CD14-positive monocyte (primary cell): ENCODE results near the gene GNAZ. TPM values are rescaled to one million over a fixed set of nuclear protein-coding genes. Genes with fewer than 3 reads are reported as not detected.
"Not testable (repeated sequence)": the region's sequence is repeated elsewhere in the genome, so short reads cannot be mapped to it uniquely, and the experiment has no call there.

ENCODE experiments used
- DNase-seq, 3 donors: peaks; one replicate each; pipeline ENCODE4 v3.0.0-alpha.2; 2011 to 2022
- H2AFZ ChIP-seq: 2 replicates; pipeline ENCODE4 v1.6.0; 2012; ENCODE audit warnings: mild to moderate bottlenecking, low read depth, low read length, inconsistent platforms; ENCODE audit not compliant: insufficient read depth, poor library complexity, severe bottlenecking
- H3K27ac ChIP-seq, 2 donors: 1 replicate in 1 of 2; 2 replicates in 1 of 2; pipeline ENCODE4 v1.5.1; 2012 to 2013; ENCODE audit warnings: low read length in 2 of 2, control low read depth in 1 of 2, inconsistent platforms in 1 of 2, low read depth in 1 of 2, mild to moderate bottlenecking in 1 of 2
- H3K27me3 ChIP-seq, 2 donors: one replicate each; pipeline versions ENCODE4 v1.6.0 to v1.6.1; 2011 to 2013; ENCODE audit warnings: low read length in 2 of 2; ENCODE audit not compliant: control insufficient read depth in 2 of 2, insufficient read depth in 2 of 2
- H3K36me3 ChIP-seq, 2 donors: replicated peaks in 1 of 2; 1 replicate in 1 of 2; 2 replicates in 1 of 2; pipeline versions ENCODE4 v1.5.1 to v1.6.1; 2012 to 2013; ENCODE audit warnings: low read length in 2 of 2, control low read depth in 1 of 2, inconsistent platforms in 1 of 2, mild to moderate bottlenecking in 1 of 2; ENCODE audit not compliant: insufficient read depth in 2 of 2, control insufficient read depth in 1 of 2
- H3K4me1 ChIP-seq, 2 donors: 1 replicate in 1 of 2; 2 replicates in 1 of 2; pipeline versions ENCODE4 v1.5.1 to v1.6.1; 2012 to 2013; ENCODE audit warnings: low read length in 2 of 2, control low read depth in 1 of 2, inconsistent platforms in 1 of 2, mild to moderate bottlenecking in 1 of 2, moderate library complexity in 1 of 2; ENCODE audit not compliant: insufficient read depth in 2 of 2, control insufficient read depth in 1 of 2
- H3K4me2 ChIP-seq: replicated peaks from 2 replicates; pipeline ENCODE3; 2012; ENCODE audit warnings: low read length, moderate library complexity, mild to moderate bottlenecking; ENCODE audit not compliant: poor library complexity, severe bottlenecking; ENCODE audit errors: extremely low read depth
- H3K4me3 ChIP-seq, 3 experiments: fragments of 200-600 bp in 1 of 3; sonication (generic) in 1 of 3; replicated peaks in 1 of 3; 1 replicate in 2 of 3; 2 replicates in 1 of 3; pipeline ENCODE4 v1.5.1; 2011 to 2013; ENCODE audit warnings: low read length in 3 of 3, mild to moderate bottlenecking in 3 of 3, control low read depth in 2 of 3, low read depth in 2 of 3, inconsistent platforms in 1 of 3, moderate library complexity in 1 of 3
- H3K79me2 ChIP-seq: 2 replicates; pipeline ENCODE4 v1.6.0; 2012; ENCODE audit warnings: mild to moderate bottlenecking, control low read depth, inconsistent platforms, low read length, moderate library complexity; ENCODE audit not compliant: insufficient read depth
- H3K9ac ChIP-seq: 2 replicates; pipeline ENCODE4 v1.6.0; 2017; ENCODE audit warnings: low read length, mild to moderate bottlenecking; ENCODE audit not compliant: insufficient read depth, poor library complexity, severe bottlenecking
- H3K9me3 ChIP-seq, 2 donors: replicated peaks in 1 of 2; 1 replicate in 1 of 2; 2 replicates in 1 of 2; pipeline versions ENCODE4 v1.5.1 to v1.6.1; 2012 to 2013; ENCODE audit warnings: low read length in 2 of 2, control low read depth in 1 of 2; ENCODE audit not compliant: control insufficient read depth in 1 of 2, insufficient read depth in 1 of 2
- H4K20me1 ChIP-seq: 2 replicates; pipeline ENCODE4 v1.6.0; 2012; ENCODE audit warnings: mild to moderate bottlenecking, low read length, control low read depth, moderate library complexity; ENCODE audit not compliant: insufficient read depth
- H3K27ac Mint-ChIP-seq, 7 donors: one replicate each; pipeline ENCODE4 v1.8.0; 2020; ENCODE audit warnings: mild to moderate bottlenecking in 7 of 7, mixed read lengths in 7 of 7, moderate library complexity in 6 of 7, inconsistent platforms in 2 of 7
- H3K27me3 Mint-ChIP-seq, 3 donors: one replicate each; pipeline ENCODE4 v1.8.0; 2021 to 2022; ENCODE audit warnings: low read depth in 3 of 3, mild to moderate bottlenecking in 3 of 3, mixed read lengths in 3 of 3, moderate library complexity in 3 of 3, inconsistent platforms in 1 of 3
- H3K36me3 Mint-ChIP-seq, 2 donors: one replicate each; pipeline ENCODE4 v1.8.0; 2020; ENCODE audit warnings: mixed read lengths in 2 of 2, inconsistent platforms in 1 of 2, mild to moderate bottlenecking in 1 of 2
- H3K4me1 Mint-ChIP-seq: one replicate; pipeline ENCODE4 v1.8.0; 2020; ENCODE audit warnings: mild to moderate bottlenecking, mixed read lengths
- H3K4me3 Mint-ChIP-seq, 2 donors: one replicate each; pipeline ENCODE4 v1.8.0; 2020; ENCODE audit warnings: mild to moderate bottlenecking in 2 of 2, mixed read lengths in 2 of 2, moderate library complexity in 1 of 2
- H3K9me3 Mint-ChIP-seq, 7 donors: one replicate each; pipeline ENCODE4 v1.8.0; 2020 to 2022; ENCODE audit warnings: mixed read lengths in 7 of 7, mild to moderate bottlenecking in 6 of 7, moderate library complexity in 6 of 7, inconsistent platforms in 2 of 7
- CTCF ChIP-seq: fragments of 200-600 bp; IDR thresholded peaks from one replicate; pipeline ENCODE4 v1.8.0; 2022; ENCODE audit warnings: antibody characterized with exemption, mild to moderate bottlenecking
- WGBS: methylation state at CpG from one replicate; pipeline ENCODE4 v1.1.5; 2013; ENCODE audit warnings: missing lambda C conversion rate; ENCODE audit not compliant: insufficient coverage; 5-methylcytosine and 5-hydroxymethylcytosine counted together
- intact Hi-C, 2 donors: fragments of 100-400 bp; cut with micrococcal nuclease; formaldehyde crosslinking; loops; one replicate each; pipeline versions ENCODE4 v1.15.0 to v1.15.1; 2023
- polyA plus RNA-seq, 3 donors: library from polyadenylated mRNA; depleted of rRNA in 1 of 3; unstranded in 2 of 3; stranded (reverse) in 1 of 3; fragments of 300-500 nt in 2 of 3; fragments of >200 nt in 1 of 3; fragmentation: Illumina TruSeq in 2 of 3; gene quantifications; 1 replicate in 2 of 3; 2 replicates in 1 of 3; pipeline ENCODE4 v1.2.3, GENCODE V29; 2012 to 2021

GNAZ gene
- polyA plus RNA-seq, 3 donors, result 0.04 to 0.05 TPM; not detected in 1

GRCh38 chr22:23047265-23047664 lies 23.1 kb upstream of the GNAZ start:
- no peak for TF ChIP-seq CTCF
- Histone ChIP-seq H3K4me2 (no peak overlapping the region), H2AFZ (no peak overlapping the region), H3K36me3 (no peaks in the 10 kb centered on the region), H3K27me3 (peaks cover 0 to 7% of the 10 kb centered on the region in 2 donors), H3K4me3 (no peak overlapping the region), H3K27ac (no peak overlapping the region), H3K4me1 (no peaks in the 10 kb centered on the region), H3K79me2 (no peaks in the 10 kb centered on the region), H4K20me1 (no peaks in the 10 kb centered on the region), H3K9me3 (peaks cover 13 to 20% of the 10 kb centered on the region in 2 donors), H3K9ac (no peak overlapping the region)
- no peak overlapping the region for H3K4me3 Mint-ChIP-seq
- H3K36me3 Mint-ChIP-seq, result no peaks in the 10 kb centered on the region
- peaks cover 10 to 26% (median 21%) of the 10 kb centered on the region in 7 donors for H3K9me3 Mint-ChIP-seq
- H3K4me1 Mint-ChIP-seq, result no peaks in the 10 kb centered on the region
- intact Hi-C loops, result no loop called here
- peaks cover 7 to 14% (median 7%) of the 10 kb centered on the region in 3 donors for H3K27me3 Mint-ChIP-seq
- 93% methylated on average over 5 of the region's 8 CpGs for WGBS
- no peak overlapping the region for H3K27ac Mint-ChIP-seq
- no peak for DNase-seq

GRCh38 chr22:23047742-23048141 lies 22.6 kb upstream of the GNAZ start:
- no peaks in the 10 kb centered on the region for H3K36me3 Mint-ChIP-seq
- no peak for TF ChIP-seq CTCF
- intact Hi-C loops, result no loop called here

GRCh38 chr22:23050546-23050945 lies 19.8 kb upstream of the GNAZ start:
- H3K9ac ChIP-seq, H3K4me3 Mint-ChIP-seq, H3K36me3 Mint-ChIP-seq, H3K79me2 ChIP-seq, H3K4me2 ChIP-seq, H3K27ac ChIP-seq, H4K20me1 ChIP-seq, H3K4me1 ChIP-seq, intact Hi-C loops, DNase-seq, H3K36me3 ChIP-seq, H2AFZ ChIP-seq, H3K4me1 Mint-ChIP-seq, H3K27me3 ChIP-seq, H3K27ac Mint-ChIP-seq, H3K4me3 ChIP-seq: not testable (repeated sequence)
- WGBS, result no CpG with 5 or more reads among the region's 1 CpG
- peaks cover 10 to 25% (median 20%) of the 10 kb centered on the region in 7 donors for H3K9me3 Mint-ChIP-seq
- H3K27me3 Mint-ChIP-seq, result peaks cover 6 to 15% (median 9%) of the 10 kb centered on the region in 3 donors
- peaks cover 13 to 21% of the 10 kb centered on the region in 2 donors for H3K9me3 ChIP-seq

More at GRCh38 chr22:23047742-23048141, 22.6 kb upstream of the GNAZ start:
- Histone ChIP-seq H3K36me3 (no peaks in the 10 kb centered on the region), H2AFZ (no peak overlapping the region), H3K9ac (no peak overlapping the region), H3K4me2 (no peak overlapping the region), H3K27ac (no peak overlapping the region), H3K4me3 (no peak overlapping the region), H3K4me1 (no peaks in the 10 kb centered on the region), H4K20me1 (no peaks in the 10 kb centered on the region), H3K79me2 (no peaks in the 10 kb centered on the region), H3K27me3 (peaks cover 0 to 7% of the 10 kb centered on the region in 2 donors), H3K9me3 (peaks cover 13 to 20% of the 10 kb centered on the region in 2 donors)
- no peak overlapping the region for H3K4me3 Mint-ChIP-seq
- WGBS, result 96% methylated on average over 6 of the region's 6 CpGs
- no peak overlapping the region for H3K27ac Mint-ChIP-seq
- DNase-seq, result no peak
- H3K9me3 Mint-ChIP-seq, result peaks cover 10 to 26% (median 21%) of the 10 kb centered on the region in 7 donors
- H3K4me1 Mint-ChIP-seq, result no peaks in the 10 kb centered on the region
- peaks cover 7 to 14% (median 7%) of the 10 kb centered on the region in 3 donors for H3K27me3 Mint-ChIP-seq
